NCI-H1694 (cell line): Measurements from ENCODE around the gene COL26A1.
"Not testable (repeated sequence)": the region's sequence is repeated elsewhere in the genome, so short reads cannot be mapped to it uniquely, and the experiment has no call there.

Experiments used
- DNase-seq: peaks from one replicate; lab custom pipeline; 2025; lab: John Stamatoyannopoulos, UW

The COL26A1 gene

DNA sequence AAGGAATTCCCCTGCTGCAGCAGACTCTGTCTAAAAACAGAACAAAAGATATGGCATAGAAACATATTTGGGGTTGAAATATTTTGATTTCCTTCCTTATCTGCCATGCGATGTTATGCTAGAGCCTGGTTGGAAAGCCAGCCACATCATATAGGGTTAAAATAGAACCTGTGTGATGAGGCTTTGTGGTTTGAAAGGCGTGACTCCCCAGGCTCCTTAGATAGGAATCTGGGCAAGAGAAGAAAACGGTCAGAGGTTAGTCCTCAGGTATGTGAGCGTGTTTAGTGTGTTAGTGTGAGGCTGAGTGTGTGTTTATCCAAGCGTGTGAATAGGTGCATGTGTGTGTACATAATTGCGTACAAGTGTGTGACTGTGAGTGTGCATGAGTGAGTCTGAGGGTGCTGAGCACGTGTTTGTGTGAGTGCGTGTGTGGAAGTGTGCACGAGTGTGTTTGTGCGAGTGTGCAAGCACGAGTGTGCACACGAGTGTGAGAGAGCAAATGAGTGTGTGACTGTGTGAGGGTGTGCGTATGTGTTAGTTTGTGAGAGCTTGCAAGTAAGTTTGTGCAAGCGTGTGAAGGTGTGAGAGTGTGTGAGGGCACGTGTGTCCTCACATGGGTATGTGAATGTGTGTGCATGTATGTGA is 79.9 kb downstream of the COL26A1 start:
- no peak for DNase-seq

DNA sequence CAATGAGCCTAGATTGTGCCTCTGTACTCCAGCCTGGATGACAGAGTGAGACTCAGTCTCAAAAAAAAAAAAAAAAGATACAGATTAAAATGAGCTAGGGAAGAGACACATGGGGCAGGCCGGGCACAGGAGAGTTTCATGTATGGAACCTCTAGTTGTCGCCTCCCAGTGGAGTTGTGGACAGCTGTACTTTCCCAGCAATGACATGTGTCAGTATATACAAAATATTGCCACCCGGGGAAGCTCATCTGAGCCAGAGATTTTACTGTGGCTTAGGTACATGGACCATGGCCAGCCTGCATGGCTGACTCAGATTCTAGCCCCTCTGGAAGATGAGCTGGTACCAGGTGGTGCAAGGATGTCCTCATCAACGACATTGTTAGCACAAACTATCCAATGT is 87.4 kb downstream of the COL26A1 start:
- DNase-seq = no peak

DNA sequence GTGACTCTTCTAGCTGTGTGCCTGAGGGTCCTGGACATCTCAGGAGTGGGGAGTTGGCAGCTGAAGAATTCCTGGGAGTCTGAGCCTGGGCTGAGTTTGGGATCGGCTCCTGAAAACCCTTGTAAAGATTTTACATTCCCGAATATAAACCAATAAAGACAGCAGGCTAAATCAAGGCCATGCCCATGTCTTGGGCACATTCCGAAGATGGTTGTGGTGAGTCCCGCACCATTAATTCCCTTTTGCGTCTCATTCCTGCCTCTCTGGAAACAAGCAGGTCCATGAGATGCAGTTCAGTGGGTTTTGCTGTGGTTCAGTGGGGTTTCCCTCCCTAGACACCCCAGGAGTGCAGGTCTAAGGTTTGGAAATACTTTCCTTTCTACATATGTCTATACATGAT is 90.9 kb downstream of the COL26A1 start:
- no peak for DNase-seq

DNA sequence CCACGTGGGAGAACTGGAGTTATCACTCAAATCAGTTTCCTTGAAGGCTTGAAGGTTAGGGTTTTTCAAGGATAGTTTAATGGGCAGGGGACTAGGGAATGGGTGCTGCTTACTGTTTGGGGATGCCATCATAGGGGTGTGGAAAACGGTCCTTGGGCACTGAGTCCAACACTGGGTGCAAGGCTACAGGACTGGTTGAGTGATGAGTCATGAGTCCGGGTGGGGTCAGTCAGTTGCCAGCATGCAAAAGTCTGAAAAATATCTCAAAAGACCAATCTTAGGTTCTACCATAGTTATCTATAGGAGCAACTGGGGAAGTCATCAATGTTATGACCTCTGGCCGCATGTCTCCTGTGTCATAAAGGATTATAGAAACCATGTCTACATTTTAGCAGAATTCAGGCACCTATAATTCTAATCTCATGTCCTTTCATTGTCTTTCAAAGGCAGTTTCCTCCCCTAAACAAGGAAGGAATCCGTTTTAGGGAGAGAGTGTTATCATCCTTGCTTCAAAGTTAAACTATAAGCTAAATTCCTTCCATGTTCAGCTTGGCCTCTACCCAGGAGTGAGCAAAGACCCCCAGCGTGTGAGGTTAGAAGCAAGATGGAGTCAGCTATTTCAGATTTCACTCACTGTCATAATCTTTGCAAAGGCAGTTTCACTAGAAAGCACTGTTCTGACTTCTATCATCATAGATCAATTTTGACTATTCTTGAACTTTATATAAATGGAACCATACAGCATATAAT is 94.5 kb downstream of the COL26A1 start:
- DNase-seq = no peak

DNA sequence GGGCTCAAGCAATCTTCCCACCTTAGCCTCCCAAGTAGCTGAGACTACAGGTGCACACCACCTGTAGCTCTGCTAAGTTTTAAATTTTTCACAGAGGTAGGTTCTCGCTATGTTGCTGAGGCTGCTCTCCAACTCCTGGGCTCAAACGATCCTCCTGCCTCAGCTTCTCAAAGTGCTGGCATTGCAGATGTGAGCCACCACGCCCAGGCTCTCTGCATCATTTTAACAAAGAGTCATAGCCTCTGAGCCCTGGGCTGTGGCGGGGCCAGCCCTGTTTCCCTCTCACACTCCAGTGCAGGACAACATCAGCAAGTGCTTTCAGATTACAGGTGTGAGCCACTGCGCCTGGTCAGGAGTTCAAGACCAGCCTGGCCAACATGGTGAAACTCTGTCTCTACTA is 102.5 kb downstream of the COL26A1 start:
- no peak for DNase-seq

DNA sequence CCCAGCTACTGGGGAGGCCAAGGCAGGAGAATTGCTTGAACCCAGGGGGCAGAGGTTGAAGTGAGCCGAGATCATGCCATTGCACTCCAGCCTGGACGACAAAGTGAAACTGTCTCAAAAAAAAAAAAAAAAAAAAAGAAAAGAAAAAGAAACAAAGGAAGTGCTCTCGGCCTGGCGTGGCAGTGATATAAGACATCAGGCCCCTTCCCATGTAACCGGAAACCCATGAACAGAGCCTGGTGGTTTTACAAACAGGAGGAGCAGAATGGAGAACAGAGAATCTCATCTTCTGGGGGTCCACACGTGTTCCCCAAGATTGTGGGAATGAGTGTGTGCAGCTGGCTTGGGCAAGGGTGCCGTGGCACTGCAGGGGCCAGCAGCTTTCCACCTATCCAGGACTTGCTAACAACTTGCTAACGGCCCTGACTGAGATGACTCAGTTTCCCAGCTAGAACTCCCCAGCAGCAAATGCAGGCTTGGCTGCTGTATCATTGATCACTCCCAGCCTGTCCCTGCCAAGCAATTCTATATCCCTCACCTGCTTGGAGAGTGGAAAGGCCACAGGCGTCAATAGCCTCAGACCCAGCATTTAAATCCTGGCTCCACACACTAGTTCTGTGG is 103.0 kb downstream of the COL26A1 start:
- DNase-seq = no peak

DNA sequence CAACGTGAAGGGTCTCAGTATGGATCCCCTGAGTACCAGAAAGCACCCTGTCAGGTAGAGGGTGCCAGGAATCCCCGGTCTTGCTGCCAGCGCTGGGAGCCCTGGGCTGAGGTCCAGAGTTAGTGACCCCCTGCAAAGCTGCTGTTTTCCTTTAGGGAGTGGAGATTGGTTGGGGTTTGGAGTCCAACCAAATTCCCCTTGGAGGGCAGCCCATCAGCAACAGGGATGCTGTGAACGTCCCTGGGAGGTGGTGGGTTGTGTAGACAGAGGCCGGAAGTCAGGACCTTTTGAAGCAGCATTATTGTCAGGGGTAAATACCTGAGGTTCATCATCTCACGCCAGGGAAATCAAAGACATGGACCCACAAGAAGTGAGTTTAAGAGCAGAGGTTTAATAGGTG is 104.2 kb downstream of the COL26A1 start:
- DNase-seq = no peak

DNA sequence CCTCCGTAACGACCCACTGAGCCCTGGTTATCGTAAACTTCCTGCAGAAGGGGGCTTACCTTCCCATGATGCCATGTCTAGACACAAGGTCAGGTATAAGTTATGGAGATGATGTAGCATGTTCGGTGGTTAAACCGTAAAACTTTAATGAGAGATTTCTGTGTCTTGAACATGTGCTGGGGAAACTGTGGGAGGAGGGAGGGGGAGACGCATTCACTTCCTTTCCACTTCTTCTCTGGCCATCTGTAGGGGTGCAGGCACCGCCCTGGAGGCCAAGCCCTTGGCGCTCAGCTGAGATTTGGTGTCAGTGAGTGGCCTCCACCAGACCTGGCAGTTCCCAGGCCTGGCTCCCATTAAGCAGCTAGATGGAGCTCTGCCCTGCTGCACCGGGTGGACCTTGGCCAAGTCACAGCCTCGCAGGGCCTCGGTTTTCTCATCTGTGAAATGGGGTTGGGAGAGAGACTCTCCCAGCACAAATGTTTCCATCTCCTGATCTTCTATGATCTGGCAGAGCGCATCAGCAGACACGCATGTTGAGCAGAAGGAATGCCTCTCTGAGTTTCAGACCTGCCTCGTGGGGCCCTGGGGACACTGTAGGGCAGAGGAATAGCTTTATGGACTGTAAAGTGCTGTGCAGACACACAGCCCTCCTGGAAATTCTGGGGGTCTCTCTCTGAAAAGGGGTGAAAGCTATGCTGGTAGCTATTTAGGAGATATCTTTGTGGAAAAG is 106.0 kb downstream of the COL26A1 start:
- no peak for DNase-seq

DNA sequence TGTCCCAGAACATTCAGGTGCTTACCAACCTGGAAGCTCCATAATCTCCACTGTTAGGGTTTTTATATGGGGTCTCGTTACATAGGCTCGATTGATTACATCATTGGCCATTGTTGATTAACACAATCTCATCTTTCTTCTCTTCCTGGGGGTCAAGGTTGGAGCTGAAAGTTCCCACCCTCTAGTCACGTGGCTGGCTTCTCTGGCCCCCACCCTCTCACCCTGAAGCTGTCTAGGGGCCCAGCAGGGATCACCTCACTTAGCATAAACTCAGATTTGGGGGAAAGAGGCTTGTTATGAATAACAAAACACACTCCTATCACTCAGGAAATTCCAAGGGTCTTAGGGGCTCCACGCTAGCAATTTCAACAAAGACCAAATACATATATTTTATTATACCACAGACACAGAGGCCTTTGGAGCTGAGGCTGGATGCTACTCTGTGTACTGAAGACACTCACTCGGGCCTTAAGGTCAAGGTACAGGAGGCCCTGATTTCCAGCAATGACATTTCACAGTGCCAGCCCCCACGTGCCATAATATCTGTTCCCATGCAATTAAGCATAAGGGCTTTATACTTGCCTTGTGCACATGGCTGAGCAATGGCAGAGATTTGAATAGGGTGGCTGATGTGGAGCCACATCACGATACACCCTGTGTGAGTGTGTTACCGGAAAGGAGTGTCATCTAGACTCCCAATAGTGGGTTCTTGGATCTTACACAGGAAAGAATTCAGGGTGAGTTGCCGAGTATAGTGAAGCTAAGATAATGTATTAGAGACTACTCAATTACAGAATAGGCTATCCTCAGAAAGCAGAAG is 108.2 kb downstream of the COL26A1 start:
- DNase-seq = no peak

DNA sequence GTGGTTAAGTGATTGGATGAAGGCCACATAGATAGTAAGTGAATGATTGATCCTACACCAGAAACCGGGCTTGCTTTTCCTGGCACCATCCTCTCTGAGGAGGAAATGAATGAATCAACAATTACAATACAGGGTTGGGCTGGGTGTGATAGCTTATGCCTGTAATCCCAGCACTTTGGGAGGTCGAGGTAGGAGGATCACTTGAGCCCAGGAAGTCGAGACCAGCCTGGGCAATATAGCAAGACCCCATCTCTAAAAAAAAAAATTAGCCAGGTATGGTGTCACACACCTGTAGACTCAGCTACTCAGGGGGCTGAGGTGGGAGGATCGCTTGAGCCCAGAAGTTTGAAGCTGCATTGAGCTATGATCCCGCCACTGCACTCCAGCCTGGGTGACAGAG is 111.5 kb downstream of the COL26A1 start:
- no peak for DNase-seq

DNA sequence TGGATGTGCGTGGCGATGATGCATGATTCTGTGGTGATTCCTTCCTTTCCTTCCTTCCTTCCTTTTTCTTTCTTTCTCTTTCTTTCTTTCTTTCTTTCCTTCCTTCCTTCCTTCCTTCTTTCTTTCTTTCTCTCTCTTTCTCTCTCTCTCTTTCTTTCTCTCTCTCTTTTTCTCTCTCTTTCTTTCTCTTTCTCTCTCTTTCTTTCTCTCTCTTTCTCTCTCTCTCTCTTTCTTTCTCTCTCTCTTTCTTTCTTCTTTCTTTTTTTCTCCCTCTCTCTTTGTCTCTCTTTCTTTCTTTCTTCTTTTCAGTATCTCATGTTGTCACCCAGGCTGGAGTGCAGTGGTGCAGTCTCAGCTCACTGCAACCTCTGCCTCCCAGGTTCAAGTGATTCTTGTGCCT is 113.0 kb downstream of the COL26A1 start:
- DNase-seq = not testable (repeated sequence)

DNA sequence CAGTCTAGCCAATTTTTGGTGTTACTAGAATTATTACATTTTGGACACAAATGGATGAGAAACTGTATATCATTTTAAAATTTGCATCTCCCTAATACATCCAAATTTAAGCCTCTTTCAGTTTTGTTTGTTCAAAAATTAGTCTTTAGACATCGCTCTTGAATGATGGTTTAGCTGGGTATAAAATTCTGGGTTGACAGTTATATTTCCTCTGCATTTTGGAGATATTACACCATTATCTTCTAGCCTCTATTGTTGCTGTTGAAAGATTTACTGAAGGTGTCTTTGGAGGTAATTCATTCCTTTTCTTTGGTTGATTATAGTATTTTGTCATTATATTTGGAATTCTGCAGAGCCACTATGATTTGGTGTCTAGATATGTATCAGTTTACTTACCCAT is 116.5 kb downstream of the COL26A1 start:
- DNase-seq = no peak

DNA sequence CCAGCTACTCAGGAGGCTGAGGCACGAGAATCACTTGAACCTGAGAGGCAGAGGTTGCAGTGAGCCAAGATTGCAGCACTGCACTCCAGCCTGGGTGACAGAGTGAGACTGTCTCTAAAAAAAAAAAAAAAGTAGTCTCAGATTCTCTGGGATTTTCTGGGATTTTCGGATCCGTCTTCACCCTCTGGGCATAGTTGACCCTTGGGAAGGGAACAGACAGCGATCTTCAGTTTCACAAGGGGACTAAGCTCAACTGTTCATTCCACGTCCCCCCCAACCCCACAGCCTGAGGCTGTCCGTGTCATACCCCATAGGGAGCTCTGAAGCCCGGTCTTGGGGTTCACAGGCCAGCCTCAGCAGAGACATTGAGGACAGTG is 123.4 kb downstream of the COL26A1 start:
- DNase-seq = not testable (repeated sequence)

DNA sequence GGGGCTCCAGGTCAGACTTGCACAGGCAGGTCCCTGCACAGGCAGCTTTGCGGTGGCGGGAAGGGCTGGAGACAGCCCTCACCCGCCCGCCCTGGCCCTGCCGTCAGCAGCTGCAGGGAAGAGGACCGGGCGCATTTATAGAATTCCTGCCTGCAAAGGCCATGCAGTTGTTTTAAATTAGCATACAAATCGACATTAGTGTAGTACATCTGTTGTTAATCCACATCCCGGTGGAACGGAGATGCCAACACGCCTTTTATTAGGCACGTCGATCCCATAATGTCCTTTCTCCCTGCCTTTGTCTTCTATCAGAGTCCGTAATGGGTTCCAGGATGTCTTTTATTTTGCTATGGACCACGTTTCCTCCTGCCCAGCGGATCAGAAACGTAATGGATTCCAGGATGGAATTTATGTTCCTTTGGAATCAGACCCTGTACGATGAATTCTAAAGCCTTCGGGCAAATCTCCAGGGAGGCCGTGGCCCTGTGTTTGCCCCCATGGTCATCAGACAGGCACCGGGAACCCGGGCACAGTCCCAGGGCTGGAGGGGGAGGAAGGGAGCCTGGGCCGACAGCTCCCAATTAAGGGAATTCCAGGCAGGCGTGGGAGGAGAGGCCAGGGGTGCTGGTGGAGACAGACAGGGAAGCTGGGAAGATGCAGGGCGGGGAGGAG is 123.9 kb downstream of the COL26A1 start:
- no peak for DNase-seq

DNA sequence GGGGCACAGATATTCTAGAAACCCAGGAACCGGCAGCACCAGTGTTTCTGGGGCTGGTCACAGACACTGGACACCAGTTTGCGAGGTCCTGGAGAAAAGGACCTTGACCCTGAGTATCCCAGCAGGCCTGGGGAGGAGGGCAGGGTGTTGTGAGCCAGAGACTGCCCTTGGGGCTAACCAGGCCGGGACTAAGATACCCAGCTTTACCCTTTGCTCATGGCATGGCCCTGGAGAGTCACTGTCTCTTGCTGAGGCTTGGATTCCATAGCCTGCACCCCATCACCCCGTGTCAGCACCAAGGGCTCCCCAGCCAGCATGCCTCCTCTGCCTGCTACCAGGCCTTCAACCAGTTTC is 124.4 kb downstream of the COL26A1 start:
- DNase-seq = no peak

DNA sequence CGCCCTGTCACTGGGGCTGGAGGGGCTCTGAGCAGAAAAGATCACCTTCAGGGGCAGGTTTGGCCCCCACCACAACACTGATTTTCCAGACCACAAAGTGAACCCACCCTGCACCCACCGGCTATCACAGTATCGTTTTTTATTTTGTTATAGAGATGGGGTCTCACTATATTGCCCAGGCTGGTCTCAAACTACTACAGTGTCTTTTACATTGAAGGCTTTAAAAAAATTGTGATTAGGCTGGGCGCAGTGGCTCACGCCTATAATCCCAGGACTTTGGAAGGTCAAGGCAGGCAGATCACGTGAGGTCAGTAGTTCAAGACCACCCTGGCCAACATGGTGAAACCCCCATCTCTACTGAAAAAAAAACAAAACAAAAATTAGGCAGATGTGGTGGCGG is 125.1 kb downstream of the COL26A1 start:
- no peak for DNase-seq

DNA sequence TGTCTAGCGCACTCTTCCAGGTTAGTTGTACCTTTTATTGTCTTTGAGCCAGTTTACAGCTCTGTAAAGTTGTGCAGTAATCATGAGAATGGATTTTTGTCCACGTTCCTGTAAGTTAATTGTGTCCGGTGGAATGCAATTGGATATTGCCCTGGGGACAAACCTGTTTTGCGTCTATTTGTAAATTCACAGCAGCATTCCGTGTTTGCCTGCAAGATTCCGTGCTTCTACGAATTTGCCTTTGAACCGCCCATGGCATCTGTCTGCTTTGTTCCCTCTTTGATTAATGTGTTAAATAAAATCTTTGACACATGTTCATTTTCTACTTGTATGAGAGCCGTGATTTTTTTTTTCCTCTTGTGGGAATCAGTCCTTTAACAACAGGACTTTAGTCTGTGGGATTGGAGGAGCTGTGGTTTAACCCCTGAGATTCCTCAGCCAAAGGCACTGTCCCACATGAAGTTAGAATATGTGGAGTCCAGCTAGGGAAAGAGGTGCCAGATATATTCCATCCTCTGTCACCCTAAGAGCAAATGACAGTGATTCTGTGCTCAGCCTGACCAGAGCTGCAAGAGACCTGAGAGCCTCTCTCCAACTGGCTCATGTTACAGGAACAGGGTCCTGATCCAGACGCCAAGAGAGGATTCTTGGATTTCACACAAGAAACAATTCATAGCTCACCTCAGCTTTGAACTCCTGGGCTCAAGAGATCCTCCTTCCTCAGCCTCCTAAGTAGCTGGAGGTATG is 126.3 kb downstream of the COL26A1 start:
- no peak for DNase-seq

DNA sequence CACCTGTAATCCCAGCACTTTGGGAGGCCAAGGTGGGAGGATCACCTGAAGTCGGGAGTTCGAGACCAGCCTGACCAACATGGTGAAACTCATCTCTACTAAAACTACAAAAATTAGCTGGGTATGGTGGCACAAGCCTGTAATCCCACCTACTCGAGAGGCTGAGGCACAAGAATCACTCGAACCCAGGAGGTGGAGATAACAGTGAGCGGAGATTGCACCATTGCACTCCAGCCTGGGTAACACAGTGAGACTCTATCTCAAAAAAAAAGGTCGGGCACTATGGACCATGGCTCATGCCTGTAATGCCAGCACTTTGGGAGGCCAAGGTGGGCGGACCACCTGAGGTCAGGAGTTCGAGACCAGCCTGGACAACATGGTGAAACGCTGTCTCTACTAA is 127.8 kb downstream of the COL26A1 start:
- not testable (repeated sequence) for DNase-seq

DNA sequence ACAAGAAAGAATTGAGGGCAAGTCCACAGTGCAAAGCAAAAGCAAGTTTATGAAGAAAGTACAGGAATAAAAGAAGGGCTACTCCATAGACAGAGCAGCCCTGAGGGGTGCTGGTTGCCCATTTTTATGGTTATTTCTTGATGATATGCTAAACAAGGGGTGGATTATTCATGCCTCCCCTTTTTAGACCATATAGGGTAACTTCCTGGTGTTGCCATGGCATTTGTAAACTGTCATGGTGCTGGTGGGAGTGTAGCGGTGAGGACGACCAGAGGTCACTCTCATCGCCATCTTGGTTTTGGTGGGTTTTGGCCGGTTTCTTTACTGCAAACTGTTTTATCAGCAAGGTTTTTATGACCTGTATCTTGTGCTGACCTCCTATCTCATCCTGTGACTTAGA is 128.8 kb downstream of the COL26A1 start:
- not testable (repeated sequence) for DNase-seq

DNA sequence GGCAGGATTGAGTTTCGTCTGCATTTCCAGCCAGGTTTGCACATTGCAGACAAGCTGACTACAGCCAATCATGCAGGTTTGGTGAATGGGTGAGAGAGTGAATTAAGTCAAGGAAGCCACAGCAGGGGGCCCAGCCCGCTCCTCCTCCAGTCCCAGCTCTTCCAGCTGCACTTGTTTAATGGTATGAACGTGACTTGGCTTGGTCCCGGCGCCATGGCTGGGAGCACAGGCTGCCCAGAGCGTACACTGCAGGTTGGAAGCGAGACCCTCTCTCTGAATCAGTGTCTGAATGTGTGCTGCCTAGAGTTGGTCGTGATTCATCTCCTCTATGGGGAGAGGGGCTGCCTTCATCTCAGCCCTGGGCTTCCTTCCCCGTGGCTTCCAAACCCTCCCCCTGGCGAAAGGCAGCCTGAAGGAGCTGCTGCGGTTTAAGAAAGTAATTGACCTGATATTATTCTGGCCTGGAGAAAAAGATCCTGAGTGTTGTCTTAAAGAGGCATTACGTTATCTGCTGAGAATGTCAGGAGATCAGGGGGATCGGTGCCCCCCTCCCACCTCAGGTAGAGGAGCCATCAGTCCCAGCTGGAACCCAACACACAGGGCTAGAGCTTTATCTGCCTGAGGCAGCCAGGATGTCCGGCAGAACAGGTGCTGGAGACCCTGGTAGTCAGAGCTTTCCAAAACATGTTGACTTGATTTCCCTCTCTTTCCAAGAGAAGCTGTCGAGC is 132.1 kb downstream of the COL26A1 start:
- DNase-seq = no peak
